Astrocyte of the spinal cord (primary cell): ENCODE data around the gene CCDC40.

Experiments used
- DNase-seq: peaks from one replicate; pipeline ENCODE4 v3.0.0; 2011; ENCODE audit warnings: low read depth, low spot score
- H3K4me3 ChIP-seq: 2 replicates; pipeline ENCODE4 v1.5.1; 2011; ENCODE audit warnings: low read depth, mild to moderate bottlenecking, low read length, moderate library complexity
- CTCF ChIP-seq: IDR thresholded peaks from 2 replicates; pipeline ENCODE4 v1.5.1; 2012; ENCODE audit warnings: low read depth, mild to moderate bottlenecking, low read length, inconsistent platforms
- in situ Hi-C: cut with HindIII; loops from 2 replicates; pipeline ENCODE4 v1.10.0; 2017; ENCODE audit warnings: low sequenced_read_pairs

CCDC40 gene

DNA sequence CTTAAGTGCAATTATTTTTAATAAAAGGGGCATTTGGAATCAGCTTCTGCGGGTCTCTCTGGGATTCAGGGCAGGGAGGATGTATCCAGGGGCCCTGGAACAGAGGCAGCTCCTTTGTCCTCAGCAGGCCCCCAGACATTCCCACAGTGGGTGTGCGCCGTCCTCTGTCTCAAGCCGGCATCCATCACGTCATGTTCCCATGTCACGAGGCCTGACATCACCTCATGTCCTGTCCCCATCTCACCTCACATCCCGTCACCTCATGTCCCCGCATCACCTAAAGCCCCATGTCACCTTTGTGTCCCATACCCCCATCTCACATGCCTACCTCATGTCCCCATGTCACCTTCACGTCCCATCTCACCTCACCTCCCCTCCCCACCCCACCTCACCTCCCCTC, 83.4 kb downstream of the CCDC40 start:
- in situ Hi-C loops: no loop called here
- no peak for TF ChIP-seq CTCF
- H3K4me3 ChIP-seq: no peak overlapping the region
- DNase-seq: no peak

DNA sequence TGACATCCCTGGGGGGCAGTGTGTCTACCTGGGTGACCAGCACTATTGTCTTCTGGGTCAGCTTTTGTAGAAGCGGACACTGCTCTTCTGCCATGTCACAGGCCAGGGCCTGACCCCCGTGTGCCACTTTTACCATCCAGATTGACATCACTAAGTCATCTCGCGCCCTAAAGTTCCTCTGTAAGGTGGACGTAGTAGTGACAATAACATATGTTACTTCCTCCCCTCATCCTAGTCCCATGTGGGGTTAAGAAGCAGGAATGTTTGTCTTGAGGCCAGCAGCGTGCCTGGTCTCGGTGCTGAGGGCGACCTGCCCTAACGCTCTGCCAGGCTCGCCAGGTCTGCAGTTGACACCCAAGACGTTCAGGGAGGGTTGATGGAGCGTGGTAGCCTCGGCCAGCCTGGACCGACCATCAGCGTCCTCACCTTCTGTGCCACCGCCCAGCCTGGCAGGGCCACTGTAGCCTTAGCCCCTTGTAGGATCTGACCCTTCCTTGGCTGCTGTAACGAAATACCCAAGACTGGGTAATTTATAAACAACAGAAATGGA, 85.7 kb downstream of the CCDC40 start:
- in situ Hi-C loops: no loop called here
- DNase-seq: no peak
- H3K4me3 ChIP-seq: no peak overlapping the region
- no peak for TF ChIP-seq CTCF

- H3K4me3 ChIP-seq: no peak overlapping the region
Observed at GRCh38 chr17:80122926-80123505, 86.6 kb downstream of the CCDC40 start.

DNA sequence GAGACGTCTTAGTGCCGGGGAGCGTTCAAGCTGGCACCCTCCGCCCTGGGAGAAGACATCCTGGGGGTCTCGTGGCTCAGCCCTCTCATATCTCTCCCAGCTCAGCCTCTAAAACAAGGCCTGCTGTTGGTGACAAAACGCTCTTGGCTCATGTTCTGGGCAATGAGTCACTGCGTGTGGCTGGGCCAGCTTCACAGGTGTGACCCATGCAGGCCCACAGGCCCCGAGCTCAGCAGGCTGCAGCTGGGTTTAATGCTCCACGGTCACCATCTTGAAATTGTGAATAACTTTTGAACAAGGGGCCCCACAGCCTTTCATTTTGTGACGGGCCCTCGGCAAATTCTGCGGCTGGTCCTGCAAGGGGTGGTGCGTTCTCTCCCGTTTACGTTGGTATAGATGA, 87.3 kb downstream of the CCDC40 start:
- H3K4me3 ChIP-seq: no peak overlapping the region

More at GRCh38 chr17:80122926-80123505, 86.6 kb downstream of the CCDC40 start:
- in situ Hi-C loops: no loop called here
- DNase-seq: no peak
- TF ChIP-seq CTCF: no peak

DNA sequence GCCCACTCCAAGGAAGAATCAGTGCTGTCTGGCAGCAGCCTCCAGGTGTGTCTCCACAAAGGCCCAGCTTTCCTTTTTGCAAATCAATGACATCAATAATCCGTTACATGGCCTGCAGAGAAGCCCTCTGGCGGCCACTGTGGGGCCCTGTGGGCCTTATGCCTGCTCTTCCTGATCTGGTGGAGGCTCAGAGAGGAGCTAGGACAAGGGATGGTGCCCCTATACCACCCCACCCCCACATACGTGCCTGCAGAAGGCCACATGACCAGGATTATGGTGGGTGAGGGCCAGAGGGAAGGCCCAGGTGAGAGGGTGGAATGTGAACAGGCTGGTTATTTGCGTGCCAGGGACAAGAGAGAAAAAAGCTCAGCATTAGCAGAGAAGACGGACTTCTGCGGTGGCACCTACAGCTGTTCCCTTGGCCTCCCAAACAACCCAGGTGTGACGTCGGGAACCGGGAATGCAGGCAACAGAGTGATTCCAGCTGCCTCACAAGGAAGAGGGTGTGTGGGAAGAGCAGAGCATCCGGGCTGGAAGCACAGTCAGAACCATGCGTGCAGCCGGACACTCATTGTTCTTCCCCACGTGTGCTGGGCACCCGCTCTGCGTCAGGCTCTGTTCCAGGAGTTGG, 88.0 kb downstream of the CCDC40 start:
- H3K4me3 ChIP-seq: no peak overlapping the region
- peak; percentile 56 for TF ChIP-seq CTCF
- DNase-seq: peak; percentile 20
- in situ Hi-C loops: no loop called here

More for the DNA sequence above, 87.3 kb downstream of the CCDC40 start:
- DNase-seq: peak; percentile 50
- TF ChIP-seq CTCF: no peak
- in situ Hi-C loops: no loop called here

GRCh38 chr17:80125656-80126448, 89.4 kb downstream of the CCDC40 start:
- no peak overlapping the region for H3K4me3 ChIP-seq
- TF ChIP-seq CTCF: no peak
- in situ Hi-C loops: no loop called here
- peak; percentile 67 for DNase-seq
